ENCODE measurements around the gene RNFT2. TPM values are rescaled to one million over a fixed set of nuclear protein-coding genes. Genes with fewer than 3 reads are reported as not detected.

Gene RNFT2
- total RNA-seq, 1 donor from 2014 or later = 0.62 TPM

DNA sequence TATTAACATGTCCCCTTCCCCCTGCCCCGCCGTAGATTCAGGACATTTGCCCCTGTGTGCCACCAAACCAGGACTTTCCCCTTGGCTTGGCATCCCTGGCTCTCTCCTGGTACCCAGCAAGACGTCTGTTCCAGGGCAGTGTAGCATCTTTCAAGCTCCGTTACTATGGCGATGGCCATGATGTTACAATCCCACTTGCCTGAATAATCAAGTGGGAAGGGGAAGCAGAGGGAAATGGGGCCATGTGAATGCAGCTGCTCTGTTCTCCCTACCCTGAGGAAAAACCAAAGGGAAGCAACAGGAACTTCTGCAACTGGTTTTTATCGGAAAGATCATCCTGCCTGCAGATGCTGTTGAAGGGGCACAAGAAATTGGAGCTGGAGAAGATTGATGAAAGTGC, 114.2 kb downstream of the RNFT2 start:
- ATAC-seq (ENCODE audit: poor library complexity) = no peak
- intact Hi-C loops (cut with DNase I) = no loop called here
- no peak for DNase-seq

- intact Hi-C loops (cut with DNase I) = no loop called here
- no peak for ATAC-seq (ENCODE audit: poor library complexity)
- no peak for DNase-seq
Observed at GRCh38 chr12:116853507-116853906, 115.4 kb downstream of the RNFT2 start.

DNA sequence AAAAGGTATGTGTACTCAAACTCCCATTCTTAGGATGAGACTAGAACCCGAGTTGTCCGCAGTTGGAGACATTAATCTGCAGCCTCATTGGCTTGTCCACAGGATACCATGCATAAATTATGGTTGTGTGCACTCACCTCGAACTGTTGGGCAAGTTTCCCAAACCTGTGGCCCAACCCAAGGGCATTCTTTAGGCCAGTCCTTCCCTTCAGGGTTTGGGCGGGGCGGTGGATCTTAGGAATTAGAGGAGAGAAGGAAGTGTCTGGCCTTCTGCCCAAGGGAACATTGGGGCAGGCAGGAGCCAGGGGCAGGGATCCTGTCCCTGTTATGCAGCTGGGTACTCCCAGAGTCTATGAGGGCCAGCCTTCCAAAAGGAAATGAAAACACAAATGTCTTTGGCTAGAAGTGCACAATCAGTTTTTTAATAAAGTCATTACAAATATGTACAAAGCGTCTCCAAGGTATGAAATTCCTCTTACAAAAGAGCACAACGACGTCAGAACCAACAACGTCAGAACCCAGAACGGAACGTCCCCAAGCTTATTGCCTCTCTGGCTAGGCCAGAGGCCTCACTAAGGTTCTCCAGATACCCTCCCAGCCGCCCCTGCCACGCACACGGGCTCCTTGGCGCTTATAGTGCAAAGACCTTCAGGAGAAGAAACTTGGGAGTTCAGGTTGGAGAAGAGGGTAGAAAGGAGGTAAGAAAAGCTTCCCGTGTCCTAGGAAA, 117.8 kb downstream of the RNFT2 start:
- intact Hi-C loops (cut with DNase I) = no loop called here

DNA sequence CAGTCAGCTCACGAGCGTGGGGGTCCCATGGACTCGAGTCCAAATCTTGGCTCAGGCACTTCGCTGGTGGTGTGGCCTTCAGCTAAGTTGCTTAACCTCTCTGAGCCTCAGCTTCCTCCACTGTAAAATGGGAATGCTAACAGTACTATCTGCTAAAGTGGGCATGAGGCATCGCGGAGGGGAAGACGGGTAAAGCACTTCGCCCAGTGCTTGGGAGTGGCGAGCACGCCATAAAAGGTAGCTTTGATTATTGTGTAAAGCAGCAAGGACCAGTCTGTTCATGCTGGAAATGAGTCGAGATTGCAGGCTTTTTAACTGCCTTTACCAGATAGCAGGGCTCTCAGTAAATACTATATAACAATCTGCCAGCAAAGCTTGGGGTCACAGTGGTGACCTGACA, 118.6 kb downstream of the RNFT2 start:
- ATAC-seq (ENCODE audit: poor library complexity) = no peak
- intact Hi-C loops (cut with DNase I) = no loop called here
- DNase-seq = no peak

More for the DNA sequence above, 117.8 kb downstream of the RNFT2 start:
- ATAC-seq (ENCODE audit: poor library complexity) = no peak
- DNase-seq = no peak

DNA sequence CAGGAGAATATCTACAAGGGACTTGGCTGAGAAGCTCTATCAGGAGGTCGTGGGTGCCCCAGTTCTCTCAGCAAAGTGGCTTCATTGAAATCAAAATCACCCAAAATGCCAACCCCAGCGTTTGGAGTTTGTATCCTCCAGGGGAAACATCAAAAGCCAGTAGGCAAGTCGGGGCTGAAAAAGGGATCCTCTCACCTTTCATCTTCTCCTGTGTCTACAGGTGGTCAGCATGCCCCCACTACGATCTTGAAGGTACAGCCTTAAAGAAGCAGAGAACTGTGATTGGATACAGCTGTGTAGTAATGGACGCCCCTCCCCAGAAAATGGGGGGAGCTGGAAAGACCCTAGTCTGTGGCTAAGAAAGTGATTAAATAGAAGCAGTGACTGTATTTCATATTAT, 121.0 kb downstream of the RNFT2 start:
- ATAC-seq (ENCODE audit: poor library complexity) = no peak
- no peak for DNase-seq
- intact Hi-C loops (cut with DNase I) = no loop called here

GRCh38 chr12:116860263-116860662, 122.1 kb downstream of the RNFT2 start:
- no peak for ATAC-seq (ENCODE audit: poor library complexity)
- intact Hi-C loops (cut with DNase I) = no loop called here
- DNase-seq = no peak

- DNase-seq = peak; percentile 56
- ATAC-seq (ENCODE audit: poor library complexity) = peak; percentile 68
- intact Hi-C loops (cut with DNase I) = no loop called here
Observed at GRCh38 chr12:116861320-116861719, 123.2 kb downstream of the RNFT2 start.

DNA sequence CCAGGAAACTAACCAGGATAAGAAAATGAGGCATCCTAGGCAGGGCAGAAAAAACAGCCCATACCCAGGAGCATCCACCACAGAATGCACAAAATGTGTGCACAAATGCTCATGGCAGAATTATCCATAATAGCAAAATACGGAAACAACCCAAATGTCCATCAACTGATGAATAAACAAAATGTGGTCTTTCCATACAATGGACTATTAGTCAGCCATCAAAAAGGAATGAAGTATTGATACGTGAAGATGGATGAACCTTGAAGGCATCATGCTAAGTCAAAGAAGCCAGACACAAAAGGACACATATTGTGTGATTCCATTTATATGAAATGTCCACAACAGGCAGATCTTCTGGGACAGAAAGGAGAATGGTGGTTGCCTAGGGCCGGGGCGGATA, 124.1 kb downstream of the RNFT2 start:
- DNase-seq (no peak), ATAC-seq (ENCODE audit: poor library complexity) (no peak)
- intact Hi-C loops (cut with DNase I) = no loop called here

- DNase-seq = no peak
- ATAC-seq (ENCODE audit: poor library complexity) = no peak
- intact Hi-C loops (cut with DNase I) = no loop called here
Observed at GRCh38 chr12:116863275-116863767, 125.2 kb downstream of the RNFT2 start.

- ATAC-seq (ENCODE audit: poor library complexity) (no peak), DNase-seq (no peak)
- intact Hi-C loops (cut with DNase I) = no loop called here
Observed at GRCh38 chr12:116864371-116865160, 126.5 kb downstream of the RNFT2 start.

DNA sequence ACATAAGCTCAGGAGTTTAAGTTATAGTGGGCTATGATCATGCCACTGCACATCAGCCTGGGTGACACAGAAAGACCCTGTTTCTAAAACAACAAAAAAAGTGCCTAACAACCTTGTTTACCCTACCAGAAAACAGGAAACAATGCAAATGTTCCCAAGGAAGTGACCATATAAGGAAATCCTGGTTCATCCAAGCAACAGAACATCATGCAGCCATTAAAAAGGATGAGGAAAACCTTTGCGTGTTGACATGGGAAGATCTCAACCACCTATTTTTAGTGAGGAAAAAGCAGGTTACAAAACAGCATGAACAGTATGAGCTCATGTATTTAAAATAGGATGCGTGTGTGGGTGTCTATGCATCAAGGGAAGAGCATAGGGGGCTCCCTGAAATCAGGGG, 129.4 kb downstream of the RNFT2 start:
- intact Hi-C loops (cut with DNase I) = no loop called here
- ATAC-seq (ENCODE audit: poor library complexity) = no peak
- no peak for DNase-seq

DNA sequence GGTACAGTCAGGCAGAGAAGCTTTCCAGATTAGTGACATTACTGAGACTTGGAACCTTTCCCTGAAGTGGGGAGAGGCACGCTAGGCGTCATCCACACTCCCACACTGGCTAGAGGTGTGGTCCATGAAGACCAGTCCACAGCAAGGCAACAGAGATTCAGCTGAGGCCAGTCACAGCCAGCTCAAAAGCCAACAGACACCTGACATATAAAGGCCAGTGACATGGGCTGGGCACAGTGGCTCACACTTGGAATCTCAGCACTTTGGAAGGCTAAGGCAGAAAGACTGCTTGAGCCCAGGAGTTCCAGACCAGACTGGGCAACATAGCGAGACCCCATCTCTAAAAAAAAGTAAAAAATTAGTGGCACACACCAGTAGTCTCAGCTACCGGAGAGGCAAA, 132.2 kb downstream of the RNFT2 start:
- intact Hi-C loops (cut with DNase I) = no loop called here
- ATAC-seq (ENCODE audit: poor library complexity) (no peak), DNase-seq (no peak)

DNA sequence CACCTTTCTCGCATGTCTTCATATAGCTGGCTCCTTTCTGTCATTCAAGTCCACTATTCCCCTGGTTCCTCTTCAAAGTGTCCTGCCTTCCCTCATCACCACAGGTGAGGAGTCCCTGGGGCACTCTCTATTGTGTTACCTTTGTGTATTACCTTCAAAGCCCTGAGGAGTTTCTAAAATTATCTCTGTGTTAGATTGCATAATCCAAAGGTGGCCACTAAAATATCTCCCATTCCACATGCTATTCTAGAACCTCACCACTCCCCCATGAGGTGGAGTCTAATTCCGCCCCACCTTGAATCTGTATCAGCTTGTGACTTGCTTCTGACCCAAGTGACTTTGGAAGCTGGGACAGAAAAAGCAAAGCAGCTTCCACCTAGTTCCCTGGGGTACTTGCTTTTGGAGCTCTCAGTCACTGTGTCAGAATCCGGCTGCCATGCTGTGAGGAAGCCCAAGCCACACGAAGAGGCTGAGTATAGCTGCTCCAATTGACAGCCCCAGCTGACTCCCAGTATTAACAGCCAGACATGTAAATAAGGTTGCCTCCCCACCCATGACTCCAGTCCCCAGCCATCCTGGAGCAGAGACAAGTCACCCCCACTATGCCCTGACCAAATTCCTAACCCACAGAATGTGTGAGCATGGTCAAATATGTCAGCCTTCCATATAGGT, 136.3 kb downstream of the RNFT2 start:
- intact Hi-C loops (cut with DNase I) = no loop called here
- DNase-seq = no peak
- ATAC-seq (ENCODE audit: poor library complexity) = no peak

GRCh38 chr12:116876151-116876869, 138.2 kb downstream of the RNFT2 start:
- DNase-seq (no peak), ATAC-seq (ENCODE audit: poor library complexity) (no peak)
- intact Hi-C loops (cut with DNase I) = no loop called here

GRCh38 chr12:116878567-116879508, 140.7 kb downstream of the RNFT2 start:
- no peak for DNase-seq
- no peak for ATAC-seq (ENCODE audit: poor library complexity)
- intact Hi-C loops (cut with DNase I) = no loop called here

GRCh38 chr12:116879509-116880212, 141.5 kb downstream of the RNFT2 start:
- ATAC-seq (ENCODE audit: poor library complexity) = no peak
- DNase-seq = no peak
- intact Hi-C loops (cut with DNase I) = loop anchor here (5.0 kb wide), 1 partner anchor 177 kb away; no protein-coding TSS in a partner anchor

- intact Hi-C loops (cut with DNase I) = loop anchor here (5.0 kb wide), 1 partner anchor 178 kb away; no protein-coding TSS in a partner anchor
- DNase-seq (no peak), ATAC-seq (ENCODE audit: poor library complexity) (no peak)
Observed at GRCh38 chr12:116880213-116880816, 142.2 kb downstream of the RNFT2 start.
